Peyer's patch (tissue), 4 donors: Measurements from ENCODE around the gene TRMT44.

Source experiments
- CTCF ChIP-seq, 6 experiments: fragments of 450-650 bp in 4 of 6; fragments of 200-600 bp in 2 of 6; sonication (generic) in 1 of 6; IDR thresholded peaks; one replicate each; pipeline ENCODE4 v1.5.1; 2017 to 2019; ENCODE audit warnings: antibody characterized with exemption in 6 of 6, mild to moderate bottlenecking in 3 of 6, moderate library complexity in 1 of 6
- POLR2A ChIP-seq, 2 donors: fragments of 450-650 bp; IDR thresholded peaks; one replicate each; pipeline ENCODE4 v1.5.1; 2017; ENCODE audit warnings: antibody characterized with exemption in 2 of 2, mild to moderate bottlenecking in 2 of 2, moderate library complexity in 2 of 2

- TF ChIP-seq POLR2A (IDR thresholded peaks at IDR 0.05) (no peak), CTCF (IDR thresholded peaks at IDR 0.05) (no peak)
These were observed 3.3 kb upstream of the TRMT44 start for GRCh38 chr4:8437281-8437680.
